HepG2 (cell line): ENCODE measurements around the gene FOXI2. TPM values are rescaled to one million over a fixed set of nuclear protein-coding genes. Genes with fewer than 3 reads are reported as not detected.

Source experiments
- ATAC-seq: fragments of 200-7000 bp; cut with Tn5 transposase; 3 replicates; pipeline ENCODE4 v1.9.1; 2020; ENCODE audit warnings: mild to moderate bottlenecking, moderate library complexity
- BruUV-seq: library from RNA; stranded (reverse); fragments of 400-500 nt; replicated peaks from 2 replicates; lab custom pipeline; 2021; lab: Mats Ljungman, UMichigan
- CTCF ChIA-PET: fragments of 300-600 bp; formaldehyde crosslinking; extraction: SDS; loops from one replicate; lab custom pipeline; 2021; ENCODE audit warnings: low total read pairs, inconsistent platforms, low intra/inter-chr PET ratio; lab: Yijun Ruan, JAX
- POLR2A ChIA-PET: fragments of 350-600 bp; sonication (Branson Sonifier 250); formaldehyde crosslinking; loops from one replicate; lab custom pipeline; 2020; ENCODE audit warnings: antibody characterized with exemption, inconsistent platforms; lab: Yijun Ruan, JAX
- DNase-seq: peaks from one replicate; pipeline ENCODE4 v3.0.0-alpha.2; 2015; ENCODE audit warnings: low spot score
- FAIRE-seq: peaks from 3 replicates; lab custom pipeline; 2011; peaks lifted over from hg19 to GRCh38; lab: Jason Lieb, UNC
- H2AFZ ChIP-seq: one replicate; pipeline ENCODE4 v1.6.1; 2011; ENCODE audit warnings: low read length, inconsistent platforms
- H3K27ac ChIP-seq: fragments of 300-600 bp; 3 replicates; pipeline ENCODE4 v1.8.0; 2011; ENCODE audit warnings: mixed run types, mild to moderate bottlenecking, mixed read lengths, low read length, inconsistent platforms; ENCODE audit not compliant: insufficient read depth; ENCODE audit errors: extremely low read length
- H3K27me3 ChIP-seq, 2 experiments: fragments of 200-600 bp in 1 of 2; 2 replicates in 1 of 2; 3 replicates in 1 of 2; pipeline versions ENCODE4 v1.6.0 to v1.8.0; 2011; ENCODE audit warnings: low read length in 2 of 2, mild to moderate bottlenecking in 2 of 2, moderate library complexity in 2 of 2, inconsistent platforms in 1 of 2; ENCODE audit not compliant: insufficient read depth in 2 of 2, control insufficient read depth in 1 of 2
- H3K36me3 ChIP-seq, 2 experiments: fragments of 200-600 bp in 1 of 2; replicated peaks in 1 of 2; 2 replicates in 1 of 2; 3 replicates in 1 of 2; pipeline versions ENCODE4 v1.5.1 to v1.8.0; 2011; ENCODE audit warnings: low read length in 2 of 2, inconsistent platforms in 1 of 2; ENCODE audit not compliant: insufficient read depth in 2 of 2, control insufficient read depth in 1 of 2
- H3K4me1 ChIP-seq: 2 replicates; pipeline ENCODE4 v1.5.1; 2012; ENCODE audit warnings: low read length, inconsistent platforms; ENCODE audit not compliant: insufficient read depth
- H3K4me2 ChIP-seq: 2 replicates; pipeline ENCODE4 v1.6.0; 2011; ENCODE audit warnings: low read depth, low read length, inconsistent platforms
- H3K4me3 ChIP-seq, 3 experiments: fragments of 200-600 bp in 1 of 3; sonication (generic), shearing (Covaris generic) in 1 of 3; replicated peaks in 1 of 3; 2 replicates each; pipeline ENCODE4 v1.5.1; 2011 to 2016; ENCODE audit warnings: low read length in 3 of 3, inconsistent platforms in 2 of 3, low read depth in 2 of 3, mild to moderate bottlenecking in 2 of 3, control low read depth in 1 of 3, mixed read lengths in 1 of 3; ENCODE audit not compliant: insufficient read depth in 1 of 3
- H3K79me2 ChIP-seq: one replicate; pipeline ENCODE4 v1.6.1; 2011; ENCODE audit warnings: low read length, inconsistent platforms; ENCODE audit not compliant: insufficient read depth
- H3K9ac ChIP-seq: 2 replicates; pipeline ENCODE4 v1.6.0; 2011; ENCODE audit warnings: mild to moderate bottlenecking, low read depth, low read length, inconsistent platforms; ENCODE audit not compliant: insufficient read depth
- H3K9me3 ChIP-seq: 2 replicates; pipeline ENCODE4 v1.5.1; 2012; ENCODE audit warnings: mild to moderate bottlenecking, low read length
- H4K20me1 ChIP-seq: 2 replicates; pipeline ENCODE4 v1.6.0; 2011; ENCODE audit warnings: inconsistent platforms, mild to moderate bottlenecking, low read length, moderate library complexity; ENCODE audit not compliant: insufficient read depth
- E2F5 ChIP-seq: sonication (generic); formaldehyde crosslinking; conservative IDR thresholded peaks from 2 replicates; pipeline ENCODE4 v1.4.0; 2020; ENCODE audit warnings: missing genetic modification reagents
- GABPA ChIP-seq, 2 experiments: IDR thresholded peaks; 2 replicates each; pipeline ENCODE4 v1.6.1; 2011 to 2016; ENCODE audit warnings: low read depth in 2 of 2, low read length in 1 of 2, missing biosample characterization in 1 of 2, missing genetic modification characterization in 1 of 2
- KLF16 ChIP-seq, 2 experiments: sonication (generic) in 1 of 2; formaldehyde crosslinking in 1 of 2; IDR thresholded peaks; 2 replicates each; pipeline versions ENCODE4 v1.6.1 to v1.8.0; 2016 to 2023; ENCODE audit warnings: missing genetic modification reagents in 2 of 2, missing compliant biosample characterization in 1 of 2
- NFRKB ChIP-seq: fragments of 450-650 bp; IDR thresholded peaks from 2 replicates; pipeline ENCODE4 v1.6.1; 2017
- NR0B2 ChIP-seq: sonication (generic); formaldehyde crosslinking; IDR thresholded peaks from 2 replicates; pipeline ENCODE4 v1.4.0; 2020; ENCODE audit warnings: mild to moderate bottlenecking, missing genetic modification reagents
- PHF8 ChIP-seq: sonication (generic); formaldehyde crosslinking; IDR thresholded peaks from 2 replicates; pipeline ENCODE4 v1.5.0; 2020; ENCODE audit warnings: missing genetic modification reagents
- SMAD1 ChIP-seq: sonication (generic); formaldehyde crosslinking; IDR thresholded peaks from 2 replicates; pipeline ENCODE4 v1.4.0; 2020; ENCODE audit warnings: missing genetic modification reagents, low read depth, mild to moderate bottlenecking, borderline replicate concordance
- SMARCC2 ChIP-seq: fragments of 450-650 bp; IDR thresholded peaks from 2 replicates; pipeline ENCODE4 v1.6.1; 2017; ENCODE audit warnings: antibody characterized with exemption, mild to moderate bottlenecking
- ZNF235 ChIP-seq: sonication (generic); formaldehyde crosslinking; IDR thresholded peaks from 2 replicates; pipeline ENCODE4 v1.8.1; 2023; ENCODE audit warnings: mild to moderate bottlenecking, missing genetic modification reagents, borderline replicate concordance
- ZNF326 ChIP-seq: sonication (generic); formaldehyde crosslinking; IDR thresholded peaks from 2 replicates; pipeline ENCODE4 v1.4.0; 2020; ENCODE audit warnings: missing genetic modification reagents, borderline replicate concordance
- ZNF431 ChIP-seq: sonication (generic); formaldehyde crosslinking; IDR thresholded peaks from 2 replicates; pipeline ENCODE4 v1.9.0; 2022; ENCODE audit warnings: missing genetic modification reagents, low read depth, mild to moderate bottlenecking, borderline replicate concordance
- ZNF850 ChIP-seq: sonication (generic); formaldehyde crosslinking; conservative IDR thresholded peaks from 2 replicates; pipeline ENCODE4 v1.9.0; 2021; ENCODE audit warnings: mild to moderate bottlenecking, missing genetic modification reagents
- WGBS: methylation state at CpG from one replicate; pipeline ENCODE4 v1.1.6; 2017; ENCODE audit warnings: low lambda C conversion rate; 5-methylcytosine and 5-hydroxymethylcytosine counted together
- in situ Hi-C: cut with HindIII; loops from 2 replicates; pipeline ENCODE4 v1.10.0; 2017; ENCODE audit warnings: low pct_unique_long_range_greater_than_20kb; ENCODE audit not compliant: extremely low pct_ligation_motif_present
- intact Hi-C: fragments of 100-400 bp; cut with micrococcal nuclease; formaldehyde crosslinking; loops from one replicate; pipeline ENCODE4 v1.10.0; 2022; ENCODE audit not compliant: unreplicated experiment
- polyA plus RNA-seq, 8 experiments: library from polyadenylated mRNA; depleted of rRNA in 3 of 8; stranded (reverse) in 7 of 8; unstranded in 1 of 8; fragments of >200 nt; fragmentation: Illumina TruSeq in 4 of 8; extraction: Trizol in 4 of 8; gene quantifications; 2 replicates each; pipeline versions ENCODE4 v1.2.1 to v1.2.3, GENCODE V29; 2011 to 2016; ENCODE audit warnings: low read depth in 4 of 8, missing spikeins in 1 of 8, mixed read lengths in 1 of 8; ENCODE audit not compliant: insufficient read depth in 1 of 8
- total RNA-seq, 5 experiments: library from RNA; depleted of rRNA; stranded (reverse); fragments of >200 nt; fragmentation: Illumina TruSeq; extraction: Trizol; gene quantifications; 2 replicates each; pipeline ENCODE4 v1.2.3, GENCODE V29; 2016; ENCODE audit warnings: low read depth in 1 of 5
- TF ChIP-seq, protein P1 (sequence below): sonication (generic); formaldehyde crosslinking; IDR thresholded peaks from 2 replicates; pipeline ENCODE4 v1.5.1; 2020; ENCODE audit warnings: missing genetic modification reagents, mild to moderate bottlenecking, borderline replicate concordance
- TF ChIP-seq, protein P2 (sequence below): sonication (generic); formaldehyde crosslinking; conservative IDR thresholded peaks from 2 replicates; pipeline ENCODE4 v1.5.0; 2020; ENCODE audit warnings: missing genetic modification reagents
- TF ChIP-seq, protein P3 (sequence below): sonication (generic); formaldehyde crosslinking; IDR thresholded peaks from 2 replicates; pipeline ENCODE4 v1.4.0; 2020; ENCODE audit warnings: missing genetic modification reagents

The FOXI2 gene
- total and polyA plus RNA-seq, 2 of the 13 experiments (the other 11 are each of a cell fraction or from before 2014, with no cell fraction given), result not detected

DNA sequence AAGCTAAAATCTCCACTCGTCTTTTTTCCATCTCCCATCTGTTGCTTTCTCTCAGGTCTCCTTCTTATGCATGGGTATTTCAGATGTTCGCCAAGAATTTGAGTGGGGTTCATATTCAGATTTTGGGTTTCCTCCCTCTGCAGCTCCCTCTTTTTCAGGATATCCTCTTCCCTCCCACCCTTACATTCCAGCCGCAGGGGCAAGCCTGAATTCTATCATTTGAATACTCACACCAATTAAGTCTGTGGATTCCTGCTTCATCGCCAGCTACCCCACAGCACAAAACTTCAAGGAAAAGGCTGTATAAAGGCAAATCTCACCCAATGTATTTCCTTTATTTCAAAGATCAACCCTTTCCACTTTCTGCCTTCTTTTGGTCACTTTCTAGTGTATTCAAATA lies 41.6 kb upstream of the FOXI2 start:
- Histone ChIP-seq H3K9ac (no peak overlapping the region), H3K4me2 (no peak overlapping the region), H3K36me3 (no peaks in the 10 kb centered on the region), H3K27me3 (peaks cover 0 to 3% of the 10 kb centered on the region in 2 experiments; a peak in 1 of 5 replicates), H4K20me1 (no peaks in the 10 kb centered on the region), H2AFZ (no peak overlapping the region), H3K27ac (no peak overlapping the region), H3K4me1 (peaks cover 7% of the 10 kb centered on the region; the same call in 1 of the 2 replicates), H3K4me3 (no peak overlapping the region), H3K9me3 (no peaks in the 10 kb centered on the region), H3K79me2 (no peaks in the 10 kb centered on the region)
- in situ Hi-C loops (no loop called here), intact Hi-C loops (no loop called here)
- WGBS, result 22% methylated on average over 4 of the region's 4 CpGs
- TF ChIP-seq ZNF431 (no peak), SMARCC2 (no peak), ZNF235 (CRISPR knock-in tag) (no peak)
- TF ChIP-seq, protein P1, sequence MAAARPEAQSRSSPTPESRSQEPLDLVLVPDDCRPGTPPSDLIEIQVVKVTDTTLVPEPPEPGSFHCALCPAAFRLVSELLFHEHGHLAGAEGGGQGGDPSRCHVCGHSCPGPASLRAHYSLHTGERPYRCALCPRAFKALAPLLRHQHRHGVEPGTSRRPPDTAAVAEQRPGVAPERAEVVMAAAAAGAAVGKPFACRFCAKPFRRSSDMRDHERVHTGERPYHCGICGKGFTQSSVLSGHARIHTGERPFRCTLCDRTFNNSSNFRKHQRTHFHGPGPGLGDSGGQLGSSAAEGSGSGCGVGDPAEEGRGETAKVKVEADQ, result no peak
- TF ChIP-seq, protein P2, sequence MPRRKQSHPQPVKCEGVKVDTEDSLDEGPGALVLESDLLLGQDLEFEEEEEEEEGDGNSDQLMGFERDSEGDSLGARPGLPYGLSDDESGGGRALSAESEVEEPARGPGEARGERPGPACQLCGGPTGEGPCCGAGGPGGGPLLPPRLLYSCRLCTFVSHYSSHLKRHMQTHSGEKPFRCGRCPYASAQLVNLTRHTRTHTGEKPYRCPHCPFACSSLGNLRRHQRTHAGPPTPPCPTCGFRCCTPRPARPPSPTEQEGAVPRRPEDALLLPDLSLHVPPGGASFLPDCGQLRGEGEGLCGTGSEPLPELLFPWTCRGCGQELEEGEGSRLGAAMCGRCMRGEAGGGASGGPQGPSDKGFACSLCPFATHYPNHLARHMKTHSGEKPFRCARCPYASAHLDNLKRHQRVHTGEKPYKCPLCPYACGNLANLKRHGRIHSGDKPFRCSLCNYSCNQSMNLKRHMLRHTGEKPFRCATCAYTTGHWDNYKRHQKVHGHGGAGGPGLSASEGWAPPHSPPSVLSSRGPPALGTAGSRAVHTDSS, result no peak
- no TSS peak for BruUV-seq
- CTCF ChIA-PET, result no interaction called here
- ATAC-seq (no peak), DNase-seq (no peak), FAIRE-seq (no peak)
- POLR2A ChIA-PET, result no interaction called here

GRCh38 chr10:127698886-127699285 lies 38.1 kb upstream of the FOXI2 start:
- no peak overlapping the region for H3K4me2 ChIP-seq
- H3K4me1 ChIP-seq, result peaks cover 7% of the 10 kb centered on the region; the same call in 1 of the 2 replicates
- POLR2A ChIA-PET, result no interaction called here
- intact Hi-C loops (no loop called here), in situ Hi-C loops (no loop called here)
- CTCF ChIA-PET, result no interaction called here
- H3K9me3 ChIP-seq, result no peaks in the 10 kb centered on the region
- no peak overlapping the region for H3K9ac ChIP-seq
- no peak for DNase-seq
- H3K4me3 ChIP-seq, result no peak overlapping the region
- H4K20me1 ChIP-seq, result no peaks in the 10 kb centered on the region
- 49% methylated on average over 6 of the region's 6 CpGs for WGBS
- no TSS peak for BruUV-seq
- no peak overlapping the region for H3K27ac ChIP-seq
- H3K27me3 ChIP-seq, result peaks cover 0 to 14% of the 10 kb centered on the region in 2 experiments; a peak in 3 of 5 replicates
- no peak for FAIRE-seq
- ATAC-seq, result no peak
- H2AFZ ChIP-seq, result no peak overlapping the region
- H3K79me2 ChIP-seq, result no peaks in the 10 kb centered on the region
- no peaks in the 10 kb centered on the region for H3K36me3 ChIP-seq
- TF ChIP-seq, protein P3, sequence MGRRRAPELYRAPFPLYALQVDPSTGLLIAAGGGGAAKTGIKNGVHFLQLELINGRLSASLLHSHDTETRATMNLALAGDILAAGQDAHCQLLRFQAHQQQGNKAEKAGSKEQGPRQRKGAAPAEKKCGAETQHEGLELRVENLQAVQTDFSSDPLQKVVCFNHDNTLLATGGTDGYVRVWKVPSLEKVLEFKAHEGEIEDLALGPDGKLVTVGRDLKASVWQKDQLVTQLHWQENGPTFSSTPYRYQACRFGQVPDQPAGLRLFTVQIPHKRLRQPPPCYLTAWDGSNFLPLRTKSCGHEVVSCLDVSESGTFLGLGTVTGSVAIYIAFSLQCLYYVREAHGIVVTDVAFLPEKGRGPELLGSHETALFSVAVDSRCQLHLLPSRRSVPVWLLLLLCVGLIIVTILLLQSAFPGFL, result no peak
- TF ChIP-seq PHF8 (CRISPR knock-in tag) (no peak), E2F5 (CRISPR knock-in tag) (no peak), ZNF326 (CRISPR knock-in tag) (no peak), KLF16 (CRISPR knock-in tag; IDR thresholded peaks at IDR 0.05) (no peak), GABPA (IDR thresholded peaks at IDR 0.05; ENCODE audit: low read depth, low read length) (no peak), GABPA (CRISPR knock-in tag; IDR thresholded peaks at IDR 0.05; ENCODE audit: low read depth) (no peak), SMAD1 (no peak), NFRKB (no peak), ZNF850 (no peak), NR0B2 (no peak)
